K562 (cell line): ENCODE measurements around the gene IGFBP7.

Experiments used
- BHLHE40 ChIP-seq: IDR thresholded peaks from 2 replicates; pipeline ENCODE4 v1.6.1; 2011; ENCODE audit warnings: low read length, improper control_type of control experiment
- POLR2A ChIP-seq: fragments of 450-650 bp; conservative IDR thresholded peaks from 2 replicates; pipeline ENCODE4 v1.6.1; 2016
- SIX5 ChIP-seq, 2 experiments: IDR thresholded peaks; 2 replicates each; pipeline ENCODE4 v1.6.1; 2011; ENCODE audit warnings: low read length in 2 of 2, borderline replicate concordance in 1 of 2, low read depth in 1 of 2, mild to moderate bottlenecking in 1 of 2, moderate library complexity in 1 of 2; ENCODE audit not compliant: insufficient read depth in 1 of 2

- TF ChIP-seq POLR2A (no peak), SIX5 (IDR thresholded peaks at IDR 0.05; ENCODE audit: borderline replicate concordance in 1 of 2, insufficient read depth in 1 of 2, low read depth in 1 of 2, low read length in 2 of 2) (no peak), BHLHE40 (no peak)
Observed at GRCh38 chr4:57064120-57064519, 46.1 kb downstream of the IGFBP7 start.
